Left lung (tissue), 10 donors: ENCODE results near the gene LYPD3. TPM values are rescaled to one million over a fixed set of nuclear protein-coding genes. Genes with fewer than 3 reads are reported as not detected.
"Not testable (repeated sequence)": the region's sequence is repeated elsewhere in the genome, so short reads cannot be mapped to it uniquely, and the experiment has no call there.

ENCODE experiments used
- ATAC-seq: fragments of 200-7000 bp; cut with Tn5 transposase; one replicate; pipeline ENCODE4 v1.9.1; 2020; ENCODE audit warnings: moderate library complexity
- DNase-seq, 4 donors: peaks; one replicate each; pipeline ENCODE4 v3.0.0-alpha.2; 2013 to 2020
- H3K27ac ChIP-seq, 2 donors: fragments of 200-600 bp; sonication (generic) in 1 of 2; one replicate each; pipeline versions ENCODE4 v1.5.0 to v1.8.0; 2020 to 2021
- H3K27me3 ChIP-seq, 2 donors: fragments of 200-600 bp; sonication (generic) in 1 of 2; one replicate each; pipeline versions ENCODE4 v1.5.0 to v1.8.0; 2020 to 2021
- H3K36me3 ChIP-seq, 2 donors: fragments of 200-600 bp; sonication (generic) in 1 of 2; one replicate each; pipeline versions ENCODE4 v1.5.0 to v1.8.0; 2020 to 2021
- H3K4me1 ChIP-seq, 2 donors: fragments of 200-600 bp; one replicate each; pipeline ENCODE4 v1.8.0; 2021
- H3K4me3 ChIP-seq, 2 donors: fragments of 200-600 bp; sonication (generic) in 1 of 2; one replicate each; pipeline versions ENCODE4 v1.5.0 to v1.8.0; 2020 to 2021; ENCODE audit warnings: mild to moderate bottlenecking in 1 of 2
- H3K9me3 ChIP-seq, 2 donors: fragments of 200-600 bp; sonication (generic) in 1 of 2; one replicate each; pipeline versions ENCODE4 v1.5.0 to v1.8.0; 2020 to 2021
- intact Hi-C, 2 donors: fragments of 100-400 bp; cut with DNase I; formaldehyde crosslinking; loops; one replicate each; pipeline versions ENCODE4 v1.11.2 to v1.14.2; 2022
- polyA plus RNA-seq, 6 donors: library from polyadenylated mRNA; unstranded; fragments of 120-200 nt; gene quantifications; one replicate each; pipeline ENCODE4 v1.2.1, GENCODE V29; 2013; ENCODE audit not compliant: insufficient read length in 6 of 6
- total RNA-seq, 2 donors: library from RNA; stranded (reverse); fragmentation: NEBNext Ultra II Directional; extraction: Animal tissue kit (Norgen Biotek cat#: 25700); gene quantifications; one replicate each; pipeline ENCODE4 v1.2.1, GENCODE V29; 2021
- TF ChIP-seq, protein P1 (sequence below), 2 donors: fragments of 200-600 bp; sonication (generic) in 1 of 2; IDR thresholded peaks; one replicate each; pipeline versions ENCODE4 v1.5.0 to v1.8.0; 2021; ENCODE audit warnings: antibody characterized with exemption in 2 of 2
- donor health status: DM: no; HTN: yes; CAD: no.
- donor health status: DM: no; HTN: no; CAD: no.

The LYPD3 gene
- total and polyA plus RNA-seq, 8 donors = 0.73 to 2.1 (median 1.2) TPM

DNA sequence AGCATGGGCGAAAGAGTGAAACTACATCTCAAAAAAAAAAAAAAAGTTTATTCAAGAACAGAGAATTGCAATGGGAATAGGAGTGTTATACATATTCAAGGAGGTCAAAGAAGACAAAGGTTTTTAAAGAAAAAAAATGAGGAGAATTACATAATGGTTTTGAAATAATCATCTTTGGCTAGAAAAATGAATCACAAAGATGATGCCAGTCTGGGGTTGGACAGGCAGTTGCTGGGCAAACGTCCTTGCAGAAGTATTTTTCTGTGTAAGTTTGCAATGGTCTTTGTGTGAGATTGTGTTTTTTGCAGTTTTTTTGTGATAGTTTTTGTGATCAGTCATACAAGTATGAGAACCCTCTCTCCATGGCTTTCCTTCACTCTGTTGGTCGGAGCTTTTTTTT, 23.7 kb downstream of the LYPD3 start:
- intact Hi-C loops = loop anchor here in 1 of 2 donors (10.0 kb wide), 1 partner anchor 83 kb away; the partner anchor contains the start of gene ETHE1
- ATAC-seq (no peak), DNase-seq (no peak)
- Histone ChIP-seq H3K9me3 (no peaks in the 10 kb centered on the region), H3K27ac (no peak overlapping the region), H3K4me3 (no peak overlapping the region), H3K27me3 (no peaks in the 10 kb centered on the region), H3K36me3 (no peaks in the 10 kb centered on the region), H3K4me1 (peaks cover 0 to 17% of the 10 kb centered on the region in 2 donors)
- TF ChIP-seq, protein P1, sequence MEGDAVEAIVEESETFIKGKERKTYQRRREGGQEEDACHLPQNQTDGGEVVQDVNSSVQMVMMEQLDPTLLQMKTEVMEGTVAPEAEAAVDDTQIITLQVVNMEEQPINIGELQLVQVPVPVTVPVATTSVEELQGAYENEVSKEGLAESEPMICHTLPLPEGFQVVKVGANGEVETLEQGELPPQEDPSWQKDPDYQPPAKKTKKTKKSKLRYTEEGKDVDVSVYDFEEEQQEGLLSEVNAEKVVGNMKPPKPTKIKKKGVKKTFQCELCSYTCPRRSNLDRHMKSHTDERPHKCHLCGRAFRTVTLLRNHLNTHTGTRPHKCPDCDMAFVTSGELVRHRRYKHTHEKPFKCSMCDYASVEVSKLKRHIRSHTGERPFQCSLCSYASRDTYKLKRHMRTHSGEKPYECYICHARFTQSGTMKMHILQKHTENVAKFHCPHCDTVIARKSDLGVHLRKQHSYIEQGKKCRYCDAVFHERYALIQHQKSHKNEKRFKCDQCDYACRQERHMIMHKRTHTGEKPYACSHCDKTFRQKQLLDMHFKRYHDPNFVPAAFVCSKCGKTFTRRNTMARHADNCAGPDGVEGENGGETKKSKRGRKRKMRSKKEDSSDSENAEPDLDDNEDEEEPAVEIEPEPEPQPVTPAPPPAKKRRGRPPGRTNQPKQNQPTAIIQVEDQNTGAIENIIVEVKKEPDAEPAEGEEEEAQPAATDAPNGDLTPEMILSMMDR (IDR thresholded peaks at IDR 0.05) = no peak

DNA sequence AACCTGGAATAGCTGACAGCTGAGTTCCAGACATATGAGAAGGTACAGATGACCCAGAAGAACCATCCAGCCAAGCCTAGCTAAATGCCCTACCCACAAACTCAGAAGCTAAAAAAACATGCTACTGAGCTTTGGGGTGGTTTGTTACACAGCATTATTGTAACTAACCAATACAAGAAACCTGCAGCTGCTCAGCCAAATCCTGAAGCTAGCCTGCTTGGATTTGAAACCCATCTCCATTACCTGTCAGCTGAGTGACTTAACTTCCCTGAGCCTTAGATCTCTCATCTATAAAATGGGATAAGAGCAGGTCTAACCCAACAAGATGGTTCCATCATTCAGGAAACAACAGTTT, 25.7 kb downstream of the LYPD3 start:
- Histone ChIP-seq H3K9me3 (no peaks in the 10 kb centered on the region), H3K4me1 (peaks cover 0 to 10% of the 10 kb centered on the region in 2 donors), H3K27me3 (no peaks in the 10 kb centered on the region), H3K27ac (no peak overlapping the region), H3K36me3 (no peaks in the 10 kb centered on the region), H3K4me3 (no peak overlapping the region)
- DNase-seq = no peak
- TF ChIP-seq, protein P1 (IDR thresholded peaks at IDR 0.05) = no peak
- intact Hi-C loops = loop anchor here in 1 of 2 donors (10.0 kb wide), 1 partner anchor 85 kb away; the partner anchor contains the start of gene ETHE1
- no peak for ATAC-seq

DNA sequence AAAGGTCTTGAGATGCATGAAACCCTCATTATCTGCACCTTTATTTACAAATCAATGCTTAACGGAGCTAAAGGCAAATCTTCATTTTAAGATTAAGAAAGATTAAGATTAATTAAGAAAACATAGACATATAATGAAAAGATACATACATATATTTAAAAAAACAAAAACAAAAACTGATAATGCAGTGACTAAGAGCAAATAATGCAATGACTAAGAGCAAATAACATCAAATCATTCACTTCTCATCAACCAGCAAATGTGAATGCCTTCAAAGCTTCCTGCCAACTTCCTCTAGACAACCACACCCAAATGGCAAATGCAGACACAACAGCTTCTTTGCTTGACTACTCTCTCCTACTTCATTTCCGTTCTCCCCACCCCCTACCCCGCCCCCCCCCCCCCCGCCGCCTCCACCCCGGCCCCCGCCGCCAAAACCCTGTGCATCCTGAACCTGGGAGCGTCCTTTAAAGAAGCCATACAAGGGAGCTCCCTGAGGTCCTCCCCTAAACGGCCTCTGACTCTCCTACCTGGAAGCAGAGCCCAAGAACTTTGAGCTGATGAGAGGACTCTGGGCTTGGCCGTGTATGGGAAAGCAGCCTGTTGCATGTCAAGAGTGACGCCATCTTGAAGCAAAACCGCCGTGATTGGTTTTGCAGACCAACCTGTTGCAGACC, 26.2 kb downstream of the LYPD3 start:
- Histone ChIP-seq H3K9me3 (no peaks in the 10 kb centered on the region), H3K4me1 (peaks cover 0 to 10% of the 10 kb centered on the region in 2 donors), H3K27ac (peak overlapping the region; percentile 3 to 55), H3K27me3 (no peaks in the 10 kb centered on the region), H3K36me3 (no peaks in the 10 kb centered on the region), H3K4me3 (no peak overlapping the region)
- ATAC-seq (peak; percentile 60), DNase-seq (no peak)
- TF ChIP-seq, protein P1 (IDR thresholded peaks at IDR 0.05) = no peak
- intact Hi-C loops = no loop called here

DNA sequence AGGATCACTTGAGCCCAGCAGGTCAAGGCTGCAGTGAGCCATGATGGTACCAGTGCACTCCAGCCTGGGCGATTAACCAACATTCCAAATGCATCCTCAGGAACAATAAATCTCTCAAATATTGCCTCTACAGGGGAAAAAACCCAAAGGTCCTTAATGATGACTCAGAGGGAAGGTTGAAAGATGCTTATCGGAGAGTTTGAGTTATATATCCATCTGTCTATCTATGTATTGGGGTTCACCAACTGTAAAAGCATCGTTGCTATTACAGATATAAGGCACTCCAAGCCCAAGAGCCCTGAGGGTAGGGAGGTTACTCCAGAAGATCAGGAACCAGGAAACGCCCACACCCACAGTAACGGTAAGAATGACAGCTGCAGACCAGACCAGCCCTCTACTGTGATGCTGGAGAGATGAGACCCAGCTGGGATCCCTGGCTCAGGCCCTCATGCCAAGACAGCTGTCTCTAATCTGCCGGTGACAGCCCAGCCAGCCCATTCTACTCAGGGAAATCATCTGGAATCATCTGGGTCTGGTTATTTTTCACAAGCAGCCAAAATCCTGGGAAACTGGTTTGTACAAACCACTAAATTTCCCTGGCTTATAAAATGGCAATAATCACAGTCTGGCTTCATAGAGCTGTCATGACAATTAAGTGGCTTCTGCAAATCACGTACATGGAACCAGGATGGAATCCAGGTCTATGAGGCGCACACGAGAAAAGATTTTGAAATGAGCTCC, 26.9 kb downstream of the LYPD3 start:
- Histone ChIP-seq H3K36me3 (no peaks in the 10 kb centered on the region), H3K27ac (peak overlapping the region; percentile 3 to 55), H3K4me3 (no peak overlapping the region), H3K9me3 (no peaks in the 10 kb centered on the region), H3K4me1 (peaks cover 0 to 10% of the 10 kb centered on the region in 2 donors), H3K27me3 (no peaks in the 10 kb centered on the region)
- ATAC-seq (peak; percentile 74), DNase-seq (peak in 2 of 4 donors; percentile 67 to 77)
- intact Hi-C loops = no loop called here
- TF ChIP-seq, protein P1 (IDR thresholded peaks at IDR 0.05) = no peak

DNA sequence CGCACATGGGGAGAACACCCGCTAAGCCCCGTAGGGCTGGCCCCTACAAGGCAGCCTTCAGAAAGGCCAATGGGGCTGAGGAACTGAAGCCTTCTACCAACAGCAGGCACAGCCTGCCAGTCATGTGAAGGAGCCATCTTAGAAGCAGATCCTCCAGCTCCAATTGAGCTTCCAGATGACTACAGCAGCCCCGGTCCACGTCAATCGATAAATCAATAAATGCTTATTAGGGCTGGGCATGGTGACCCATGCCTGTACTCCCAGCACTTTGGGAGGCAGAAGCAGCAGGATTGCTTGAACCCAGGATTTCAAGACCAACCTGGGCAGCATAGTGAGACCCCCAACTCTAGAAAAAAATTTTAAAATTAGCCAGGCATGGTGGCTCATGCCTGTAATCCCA, 27.7 kb downstream of the LYPD3 start:
- Histone ChIP-seq H3K27ac (no peak overlapping the region), H3K27me3 (no peaks in the 10 kb centered on the region), H3K9me3 (no peaks in the 10 kb centered on the region), H3K4me1 (peaks cover 0 to 10% of the 10 kb centered on the region in 2 donors), H3K36me3 (no peaks in the 10 kb centered on the region), H3K4me3 (no peak overlapping the region)
- intact Hi-C loops = no loop called here
- TF ChIP-seq, protein P1 (IDR thresholded peaks at IDR 0.05) = no peak
- DNase-seq (no peak), ATAC-seq (no peak)

DNA sequence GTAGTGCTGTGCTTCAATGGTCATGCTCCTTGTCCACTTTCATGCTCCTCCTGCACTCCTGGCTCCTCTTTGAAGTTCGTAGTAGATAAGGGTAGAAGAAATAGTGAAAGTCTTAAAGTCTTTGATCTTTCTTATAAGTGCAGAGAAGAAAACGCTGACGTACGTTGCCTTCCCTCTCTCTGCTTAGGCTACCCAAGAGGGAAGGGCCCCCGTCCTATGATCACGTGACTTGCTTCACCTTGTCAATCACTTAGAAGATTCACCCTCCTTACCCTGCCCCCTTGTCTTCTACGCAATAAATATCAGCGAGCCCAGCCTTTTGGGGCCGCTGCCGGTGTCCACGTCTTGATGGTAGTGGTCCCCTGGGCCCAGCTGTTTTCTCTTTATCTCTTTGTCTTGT, 28.1 kb downstream of the LYPD3 start:
- DNase-seq, H3K27ac ChIP-seq, H3K4me3 ChIP-seq, H3K9me3 ChIP-seq, intact Hi-C loops, H3K36me3 ChIP-seq, H3K27me3 ChIP-seq, ATAC-seq: not testable (repeated sequence)
- H3K4me1 ChIP-seq = peaks cover 0 to 10% of the 10 kb centered on the region in 2 donors
